A673 (cell line): Measurements from ENCODE around the gene TMEM183A. TPM values are rescaled to one million over a fixed set of nuclear protein-coding genes. Genes with fewer than 3 reads are reported as not detected.

ENCODE experiments used
- BruUV-seq: library from RNA; stranded (reverse); fragments of 400-500 nt; replicated peaks from 2 replicates; lab custom pipeline; 2021; lab: Mats Ljungman, UMichigan
- CTCF ChIA-PET: fragments of 300-600 bp; sonication (Branson Sonifier 250); formaldehyde crosslinking; loops from one replicate; lab custom pipeline; 2022; ENCODE audit warnings: antibody characterized with exemption; lab: Charles Lee
- POLR2A ChIA-PET: fragments of 300-600 bp; sonication (Branson Sonifier 250); formaldehyde crosslinking; loops from one replicate; lab custom pipeline; 2022; ENCODE audit warnings: antibody characterized with exemption; ENCODE audit not compliant: low non-redundant PET; lab: Charles Lee
- DNase-seq: peaks from one replicate; pipeline ENCODE4 v3.0.0-alpha.2; 2015; ENCODE audit warnings: low spot score
- H3K27ac ChIP-seq: fragments of 200-600 bp; sonication (generic); 2 replicates; pipeline ENCODE4 v1.5.1; 2016; ENCODE audit warnings: mixed run types, low read depth, mild to moderate bottlenecking, mixed read lengths, antibody characterized with exemption, low read length; ENCODE audit not compliant: poor library complexity, severe bottlenecking
- H3K27me3 ChIP-seq: fragments of 200-600 bp; sonication (generic); replicated peaks from 2 replicates; pipeline ENCODE4 v1.6.1; 2017; ENCODE audit warnings: mixed run types, low read depth, mild to moderate bottlenecking, mixed read lengths, antibody characterized with exemption, low read length; ENCODE audit not compliant: insufficient read depth, poor library complexity
- H3K36me3 ChIP-seq: fragments of 200-600 bp; sonication (generic); 2 replicates; pipeline ENCODE4 v1.6.1; 2016; ENCODE audit warnings: mixed run types, mild to moderate bottlenecking, mixed read lengths, antibody characterized with exemption, low read length; ENCODE audit not compliant: insufficient read depth, poor library complexity, severe bottlenecking
- H3K4me1 ChIP-seq: fragments of 200-600 bp; sonication (generic); 2 replicates; pipeline ENCODE4 v1.6.1; 2017; ENCODE audit warnings: mixed run types, mild to moderate bottlenecking, mixed read lengths, antibody characterized with exemption, low read length; ENCODE audit not compliant: insufficient read depth, poor library complexity, severe bottlenecking
- H3K4me3 ChIP-seq: fragments of 200-600 bp; sonication (generic); 2 replicates; pipeline ENCODE4 v1.5.1; 2016; ENCODE audit warnings: low read depth, mixed run types, mild to moderate bottlenecking, mixed read lengths, low read length; ENCODE audit not compliant: poor library complexity, severe bottlenecking
- H3K9me3 ChIP-seq: fragments of 200-600 bp; sonication (generic); 2 replicates; pipeline ENCODE4 v1.6.1; 2016; ENCODE audit warnings: mixed run types, low read depth, mild to moderate bottlenecking, mixed read lengths, antibody characterized with exemption, low read length; ENCODE audit not compliant: poor library complexity, severe bottlenecking
- EZH2 ChIP-seq: fragments of 200-600 bp; sonication (generic); IDR thresholded peaks from 2 replicates; pipeline ENCODE4 v1.6.1; 2017; ENCODE audit warnings: borderline replicate concordance, low read depth, mild to moderate bottlenecking, mixed read lengths, antibody characterized with exemption, low read length; ENCODE audit not compliant: poor library complexity, severe bottlenecking
- intact Hi-C: fragments of 100-400 bp; cut with micrococcal nuclease; formaldehyde crosslinking; loops from one replicate; pipeline ENCODE4 v1.10.0; 2022; ENCODE audit not compliant: unreplicated experiment
- total RNA-seq: library from RNA; stranded (reverse); gene quantifications from 2 replicates; pipeline ENCODE4 v1.2.3, GENCODE V29; 2021
- TF ChIP-seq, protein P1 (sequence below): fragments of 300-800, 200-600 bp; sonication (generic); conservative IDR thresholded peaks from 2 replicates; pipeline ENCODE4 v1.5.1; 2017; ENCODE audit warnings: low read depth, mild to moderate bottlenecking, antibody characterized with exemption, low read length, moderate library complexity, mixed read lengths

TMEM183A gene
- total RNA-seq, 1 experiment from 2014 or later, result 65.1 TPM

DNA sequence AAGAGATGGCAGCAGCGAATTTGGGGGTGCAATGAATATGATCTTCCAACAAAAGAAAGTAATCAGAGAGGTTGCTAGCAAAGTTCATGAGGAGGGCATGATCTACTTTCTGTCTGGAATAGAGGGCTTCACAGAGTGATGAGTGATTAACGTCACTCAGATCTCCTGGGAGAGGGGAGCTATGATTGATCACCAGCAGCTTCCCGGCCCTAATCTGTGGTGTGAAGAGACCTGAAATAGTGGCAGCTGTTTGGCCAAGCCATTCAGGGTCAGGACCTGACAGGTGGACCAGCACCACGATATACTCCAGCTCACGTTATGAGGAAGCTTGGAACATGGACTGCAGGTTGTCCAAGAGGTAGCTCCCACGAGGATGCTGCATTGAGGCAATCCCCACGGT is 19.9 kb upstream of the TMEM183A start:
- no peak for DNase-seq
- POLR2A ChIA-PET, result no interaction called here
- Histone ChIP-seq H3K4me1 (no peaks in the 10 kb centered on the region), H3K9me3 (no peaks in the 10 kb centered on the region), H3K4me3 (no peak overlapping the region), H3K36me3 (no peaks in the 10 kb centered on the region), H3K27ac (no peak overlapping the region), H3K27me3 (peaks cover 16% of the 10 kb centered on the region)
- intact Hi-C loops, result no loop called here
- no TSS peak for BruUV-seq
- CTCF ChIA-PET, result interaction anchor here (0.8 kb wide), 1 partner anchor 161 kb away, joined by 4 read pairs; no protein-coding TSS in a partner anchor
- TF ChIP-seq, protein P1, sequence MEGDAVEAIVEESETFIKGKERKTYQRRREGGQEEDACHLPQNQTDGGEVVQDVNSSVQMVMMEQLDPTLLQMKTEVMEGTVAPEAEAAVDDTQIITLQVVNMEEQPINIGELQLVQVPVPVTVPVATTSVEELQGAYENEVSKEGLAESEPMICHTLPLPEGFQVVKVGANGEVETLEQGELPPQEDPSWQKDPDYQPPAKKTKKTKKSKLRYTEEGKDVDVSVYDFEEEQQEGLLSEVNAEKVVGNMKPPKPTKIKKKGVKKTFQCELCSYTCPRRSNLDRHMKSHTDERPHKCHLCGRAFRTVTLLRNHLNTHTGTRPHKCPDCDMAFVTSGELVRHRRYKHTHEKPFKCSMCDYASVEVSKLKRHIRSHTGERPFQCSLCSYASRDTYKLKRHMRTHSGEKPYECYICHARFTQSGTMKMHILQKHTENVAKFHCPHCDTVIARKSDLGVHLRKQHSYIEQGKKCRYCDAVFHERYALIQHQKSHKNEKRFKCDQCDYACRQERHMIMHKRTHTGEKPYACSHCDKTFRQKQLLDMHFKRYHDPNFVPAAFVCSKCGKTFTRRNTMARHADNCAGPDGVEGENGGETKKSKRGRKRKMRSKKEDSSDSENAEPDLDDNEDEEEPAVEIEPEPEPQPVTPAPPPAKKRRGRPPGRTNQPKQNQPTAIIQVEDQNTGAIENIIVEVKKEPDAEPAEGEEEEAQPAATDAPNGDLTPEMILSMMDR, result no peak
- no peak for TF ChIP-seq EZH2

GRCh38 chr1:202987922-202988583 is 19.1 kb upstream of the TMEM183A start:
- DNase-seq, result no peak
- ChIA-PET CTCF (interaction anchor here (0.8 kb wide), 1 partner anchor 162 kb away, joined by 4 read pairs; no protein-coding TSS in a partner anchor), POLR2A (no interaction called here)
- peaks cover 24% of the 10 kb centered on the region for H3K27me3 ChIP-seq
- H3K4me3 ChIP-seq, result no peak overlapping the region
- H3K9me3 ChIP-seq, result no peaks in the 10 kb centered on the region
- intact Hi-C loops, result no loop called here
- no TSS peak for BruUV-seq
- no peak overlapping the region for H3K27ac ChIP-seq
- no peaks in the 10 kb centered on the region for H3K36me3 ChIP-seq
- H3K4me1 ChIP-seq, result no peaks in the 10 kb centered on the region
- TF ChIP-seq, protein P1, result no peak
- TF ChIP-seq EZH2, result no peak

GRCh38 chr1:202989879-202990278 is 17.3 kb upstream of the TMEM183A start:
- Histone ChIP-seq H3K4me1 (no peaks in the 10 kb centered on the region), H3K27me3 (peaks cover 27% of the 10 kb centered on the region), H3K4me3 (no peak overlapping the region), H3K9me3 (no peaks in the 10 kb centered on the region), H3K36me3 (no peaks in the 10 kb centered on the region), H3K27ac (no peak overlapping the region)
- DNase-seq, result no peak
- CTCF ChIA-PET, result no interaction called here
- intact Hi-C loops, result loop anchor here (10.0 kb wide), 3 partner anchors 115 to 525 kb away; no protein-coding TSS in a partner anchor
- no TSS peak for BruUV-seq
- TF ChIP-seq, protein P1, result no peak
- no peak for TF ChIP-seq EZH2
- POLR2A ChIA-PET, result no interaction called here
